Ammon's horn (tissue), 1 donor: ENCODE results near the gene PPP1R9B.

Experiments
- DNase-seq: peaks from one replicate; pipeline ENCODE4 v3.0.0-alpha.2; 2016; ENCODE audit warnings: low spot score

Gene PPP1R9B

DNA sequence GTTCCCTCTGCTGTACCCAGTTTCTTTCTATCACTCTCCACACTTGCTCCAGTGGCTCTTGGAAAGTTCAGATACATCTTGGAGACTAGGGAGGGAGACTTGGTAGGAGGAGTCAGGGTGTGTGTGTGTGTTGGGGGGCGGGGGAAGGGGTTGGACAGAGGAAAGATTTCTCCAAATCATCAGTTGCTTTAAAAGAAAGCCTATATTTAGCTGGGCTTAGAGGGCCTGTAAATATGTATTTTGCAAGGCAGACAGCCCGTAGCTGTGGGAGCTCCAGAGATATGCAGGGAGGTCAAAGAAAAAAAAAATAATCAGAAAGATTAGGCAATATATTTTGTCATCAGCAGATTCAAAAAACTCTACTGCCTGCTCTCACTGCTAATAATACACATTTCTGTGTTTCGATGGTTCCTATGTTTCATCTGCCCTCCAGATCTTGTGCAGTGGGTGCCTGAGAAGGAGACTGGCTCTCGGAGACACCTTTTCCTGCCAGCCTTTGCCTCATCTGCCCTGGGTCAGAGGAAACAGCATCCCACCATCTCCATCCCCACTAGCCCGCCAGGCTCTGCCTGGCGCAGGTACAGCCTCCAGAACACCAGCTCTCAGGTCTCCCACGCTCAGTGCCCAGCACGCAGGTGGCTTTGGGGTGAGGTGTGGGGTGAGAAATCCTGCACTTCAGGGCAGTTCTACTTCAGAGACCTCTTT is 4.8 kb upstream of the PPP1R9B start:
- no peak for DNase-seq

GRCh38 chr17:50154604-50155003 is 4.1 kb upstream of the PPP1R9B start:
- DNase-seq = no peak

DNA sequence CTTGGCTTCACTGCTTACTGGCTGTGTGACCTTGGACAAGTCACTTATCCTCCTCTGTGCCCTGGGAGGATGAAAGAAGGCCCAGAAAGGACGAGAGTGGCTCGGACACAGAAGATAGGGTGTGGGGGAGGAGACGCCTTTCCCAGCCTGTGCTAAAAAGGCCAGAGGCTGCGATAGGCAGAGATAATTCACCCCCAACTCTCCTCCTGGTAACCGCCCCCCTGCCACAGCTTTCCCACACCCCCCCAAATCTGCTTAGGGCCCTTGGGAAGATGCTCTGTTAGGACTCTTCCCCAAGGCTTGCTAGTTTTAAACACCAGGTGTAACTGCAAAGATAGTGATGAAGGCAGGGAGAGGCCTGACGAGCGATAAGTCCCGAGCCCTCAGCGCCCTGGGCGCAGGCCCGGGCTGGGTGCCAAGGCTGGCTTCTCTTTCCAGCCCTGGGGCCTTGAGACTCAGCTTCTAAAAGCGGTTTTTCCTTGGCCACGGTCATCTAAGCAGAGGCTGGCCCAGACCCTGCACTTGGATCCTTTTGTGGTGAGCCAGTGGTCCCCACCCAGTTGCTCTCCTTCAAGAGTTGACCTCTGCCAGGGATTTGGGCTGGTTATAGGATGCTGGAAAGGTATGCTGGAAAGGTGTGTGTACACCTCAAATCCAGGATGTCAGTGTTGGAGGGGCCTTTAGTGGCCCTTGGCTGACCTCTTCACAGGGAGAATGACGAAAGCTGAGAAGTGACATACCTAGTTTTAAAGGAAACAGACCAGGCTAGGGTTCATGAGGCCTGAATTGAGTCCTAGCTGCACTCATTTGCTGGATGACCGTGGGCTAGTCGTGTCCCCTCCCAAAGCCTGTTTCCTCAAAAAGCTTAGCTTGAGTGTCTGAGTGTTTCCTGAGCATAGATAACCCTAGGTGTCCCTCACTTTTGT is 3.4 kb upstream of the PPP1R9B start:
- DNase-seq = no peak

DNA sequence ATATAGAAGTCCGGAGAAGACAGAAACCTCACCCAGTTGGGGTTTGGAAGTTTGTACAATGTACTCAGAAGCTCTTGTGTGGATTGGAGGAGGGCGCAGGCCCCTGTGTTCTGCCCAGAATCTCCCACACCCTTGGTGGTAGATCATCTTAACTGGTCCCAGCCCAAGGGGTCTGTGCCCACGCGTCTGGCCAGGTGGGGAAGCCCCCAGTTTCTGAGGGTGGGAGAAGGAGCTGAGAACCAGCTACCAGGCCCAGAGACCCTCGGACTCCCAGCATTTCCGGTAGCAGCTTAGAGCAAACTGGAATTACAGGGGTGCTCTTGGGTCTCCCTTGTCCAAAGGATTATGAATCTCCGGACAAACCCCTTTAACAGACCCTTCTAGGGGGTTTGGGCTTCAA is 2.3 kb upstream of the PPP1R9B start:
- DNase-seq = no peak

GRCh38 chr17:50151937-50152547 is 1.6 kb upstream of the PPP1R9B start:
- peak; percentile 96 for DNase-seq

DNA sequence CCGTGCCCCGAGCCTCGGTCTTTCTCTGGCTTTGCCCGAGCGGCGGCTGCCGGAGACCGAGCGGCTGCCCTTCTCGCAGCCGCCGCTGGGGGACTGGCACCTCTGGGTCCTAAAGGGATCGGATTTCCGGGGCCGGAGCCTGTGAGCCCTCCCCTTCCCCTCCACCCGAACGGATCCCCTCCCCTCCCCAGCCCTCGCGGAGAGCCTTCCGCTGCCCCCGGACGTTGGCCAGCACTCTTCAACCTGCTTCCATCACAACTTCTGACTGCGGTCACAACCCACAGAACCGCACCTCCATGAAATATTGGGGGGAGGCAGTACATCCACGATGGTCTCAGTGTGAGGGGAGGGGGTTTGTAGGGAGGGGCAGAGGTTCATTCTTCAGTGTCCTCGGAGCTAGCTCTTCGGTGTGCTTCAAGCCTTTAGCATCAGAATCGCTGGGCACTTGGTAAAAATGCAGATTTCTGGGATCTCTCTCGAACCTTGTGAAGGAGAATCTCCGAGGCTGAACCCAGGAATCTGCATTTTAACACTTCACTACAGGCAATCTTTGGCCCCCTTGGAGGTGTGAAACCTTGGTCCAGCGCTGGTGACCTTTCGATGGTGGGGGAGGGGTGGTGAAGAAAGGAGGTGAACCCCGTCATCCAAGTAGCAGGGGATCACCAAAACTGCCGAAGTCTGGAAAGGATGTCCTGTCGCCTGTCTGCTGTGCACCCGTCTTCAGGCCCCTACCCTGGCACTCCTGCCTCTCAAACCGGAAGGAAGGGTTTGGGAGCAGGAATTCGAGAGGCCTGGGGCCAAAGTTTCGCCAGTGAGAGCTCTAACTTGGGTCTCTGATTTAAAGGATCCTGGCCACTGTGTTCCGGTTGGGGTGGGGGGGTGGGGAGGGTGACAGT is 812 bp upstream of the PPP1R9B start:
- DNase-seq = peak; percentile 91

- DNase-seq = no peak
Measured at GRCh38 chr17:50149417-50150353, 792 bp downstream of the PPP1R9B start.

GRCh38 chr17:50149091-50149416 is 1.4 kb downstream of the PPP1R9B start:
- DNase-seq = no peak

GRCh38 chr17:50148226-50149090 is 2.0 kb downstream of the PPP1R9B start:
- peak; percentile 73 for DNase-seq

DNA sequence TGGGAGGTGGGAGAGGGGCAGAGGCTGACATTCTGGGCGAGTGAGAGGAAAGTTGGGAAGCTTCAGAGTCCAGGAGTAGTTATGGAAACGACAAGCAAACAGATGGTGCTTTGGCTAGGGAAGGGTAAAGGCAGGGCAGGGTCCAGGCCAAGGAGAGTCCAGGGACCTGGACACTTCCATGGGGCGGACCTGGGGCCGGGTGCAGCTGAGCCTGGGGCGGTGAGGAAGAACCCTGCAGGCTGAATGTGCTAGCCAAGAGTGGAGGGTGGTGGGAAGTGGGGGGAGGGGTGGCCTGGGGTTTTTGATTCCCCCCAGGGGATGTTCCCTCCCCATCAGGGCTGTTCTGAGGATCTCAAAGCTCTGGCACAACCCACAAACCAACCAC is 2.6 kb downstream of the PPP1R9B start:
- DNase-seq = no peak

DNA sequence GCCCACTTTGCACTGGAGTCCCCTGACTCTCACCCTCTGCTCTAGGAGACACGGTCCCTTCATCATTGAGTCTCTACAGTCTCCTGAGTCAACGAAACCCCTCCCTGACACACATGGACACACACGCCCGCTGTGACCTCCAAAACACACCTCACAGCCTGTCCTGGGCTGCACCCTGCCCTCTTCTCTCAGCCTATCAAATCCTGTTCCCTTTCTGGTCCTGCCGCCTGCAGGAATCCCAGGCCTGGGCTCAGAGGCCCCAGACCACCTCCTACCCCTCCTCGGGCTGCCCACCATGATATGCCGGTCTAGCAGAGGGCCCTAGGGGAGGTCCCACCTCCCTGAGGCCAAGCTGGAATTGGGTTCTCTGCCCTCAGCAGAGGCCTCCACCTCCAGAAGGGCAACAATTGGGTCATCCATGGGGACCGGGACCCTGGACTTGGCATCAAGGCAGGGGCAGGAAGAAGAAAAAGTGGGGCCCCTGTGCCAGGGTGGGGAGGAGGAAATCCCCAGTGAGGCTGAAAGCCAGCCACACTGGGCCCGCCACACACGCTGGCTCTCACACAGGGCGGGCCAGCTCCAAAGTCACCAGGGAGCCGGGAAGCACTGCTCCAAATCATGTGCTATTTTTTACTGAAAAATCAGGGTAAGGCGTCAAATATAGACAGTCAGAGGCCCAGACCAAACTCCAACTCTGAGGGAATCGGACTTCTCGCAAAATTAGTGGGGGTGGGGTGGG is 3.4 kb downstream of the PPP1R9B start:
- DNase-seq = no peak

DNA sequence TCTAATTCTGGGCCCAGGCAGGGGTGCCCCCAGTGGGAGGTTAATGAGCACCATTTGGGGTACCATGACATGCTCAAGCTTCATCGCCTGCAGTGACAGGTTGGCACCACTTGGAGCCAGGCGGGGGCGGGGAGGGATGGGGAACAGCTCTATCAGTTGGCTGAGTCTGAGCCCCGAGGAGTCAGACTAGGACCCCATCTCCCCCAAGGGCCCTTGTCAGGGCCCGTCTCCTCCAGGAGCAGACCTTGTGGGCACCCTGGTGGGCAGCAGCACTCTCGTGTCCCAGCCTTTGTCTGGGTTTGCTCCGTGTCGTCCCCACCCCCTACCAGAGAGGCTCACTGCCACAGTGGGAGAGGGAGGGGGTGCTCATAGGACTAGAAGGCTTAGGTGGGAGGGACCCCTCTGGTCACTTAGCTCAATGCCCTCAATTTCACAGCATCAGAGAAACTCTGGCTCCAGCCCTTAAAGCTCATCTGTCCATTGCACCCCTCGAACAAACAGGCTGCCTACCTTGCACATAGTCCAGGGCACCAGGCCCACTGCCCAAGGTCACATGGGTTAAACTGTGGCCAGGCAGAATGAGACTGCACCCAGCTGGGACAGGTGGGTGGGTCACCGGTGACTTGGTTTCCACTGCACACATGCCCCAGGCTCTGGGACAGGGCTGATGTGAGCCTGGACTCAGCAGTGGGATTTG is 4.1 kb downstream of the PPP1R9B start:
- DNase-seq = no peak

GRCh38 chr17:50145532-50146229 is 4.8 kb downstream of the PPP1R9B start:
- no peak for DNase-seq

DNA sequence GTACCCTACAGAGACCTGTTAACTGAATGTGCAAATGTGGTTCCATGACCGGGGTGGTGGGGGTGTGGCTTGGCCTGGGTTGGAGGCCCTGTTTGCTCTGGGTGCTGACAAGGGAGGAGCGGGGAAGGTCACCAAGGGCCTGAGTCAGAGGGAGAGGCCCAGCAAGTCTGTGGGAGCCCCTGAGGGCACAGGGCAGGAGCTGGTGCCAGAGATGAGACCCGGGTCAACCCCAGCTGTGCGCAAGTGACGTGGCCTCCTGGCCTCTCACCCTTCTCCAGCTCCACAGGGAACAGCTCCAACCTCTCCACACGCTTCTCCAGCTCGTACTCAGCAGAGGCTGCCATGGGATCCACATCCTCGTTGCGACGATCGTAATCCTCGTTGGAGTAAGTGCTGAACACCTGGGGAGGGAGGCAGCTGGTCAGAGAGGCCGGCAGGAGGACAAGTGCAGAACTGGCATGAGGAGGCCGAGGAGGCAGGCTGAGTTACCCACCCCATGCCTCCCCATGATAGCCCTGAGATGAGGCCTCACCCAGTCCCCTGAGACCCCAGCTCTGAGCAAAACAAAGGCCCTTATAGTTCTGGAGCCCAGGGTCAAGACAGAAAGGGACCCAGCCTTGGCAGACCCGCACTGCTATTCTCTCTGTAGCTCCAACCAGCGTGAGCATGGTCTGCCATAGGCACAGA is 5.5 kb downstream of the PPP1R9B start:
- no peak for DNase-seq

DNA sequence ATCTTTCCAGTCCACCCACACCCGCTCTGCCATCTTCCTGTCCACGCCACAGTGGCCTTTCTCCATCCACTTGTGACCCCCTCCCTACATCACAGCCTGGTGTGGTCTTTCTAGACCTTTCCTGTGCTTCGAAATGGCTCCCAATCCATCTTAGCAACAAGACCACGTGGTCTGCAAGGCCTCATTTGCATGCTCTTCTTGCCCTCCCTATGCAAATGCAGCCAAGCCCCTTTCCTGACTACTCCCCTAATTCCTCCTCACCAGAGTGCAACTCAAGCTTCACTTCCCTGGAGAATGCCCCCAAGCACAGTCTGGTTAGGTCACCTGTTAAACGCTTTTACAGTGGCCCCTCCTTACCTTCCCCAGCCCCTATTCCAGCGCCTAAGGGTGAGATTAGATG is 6.1 kb downstream of the PPP1R9B start:
- DNase-seq = no peak

DNA sequence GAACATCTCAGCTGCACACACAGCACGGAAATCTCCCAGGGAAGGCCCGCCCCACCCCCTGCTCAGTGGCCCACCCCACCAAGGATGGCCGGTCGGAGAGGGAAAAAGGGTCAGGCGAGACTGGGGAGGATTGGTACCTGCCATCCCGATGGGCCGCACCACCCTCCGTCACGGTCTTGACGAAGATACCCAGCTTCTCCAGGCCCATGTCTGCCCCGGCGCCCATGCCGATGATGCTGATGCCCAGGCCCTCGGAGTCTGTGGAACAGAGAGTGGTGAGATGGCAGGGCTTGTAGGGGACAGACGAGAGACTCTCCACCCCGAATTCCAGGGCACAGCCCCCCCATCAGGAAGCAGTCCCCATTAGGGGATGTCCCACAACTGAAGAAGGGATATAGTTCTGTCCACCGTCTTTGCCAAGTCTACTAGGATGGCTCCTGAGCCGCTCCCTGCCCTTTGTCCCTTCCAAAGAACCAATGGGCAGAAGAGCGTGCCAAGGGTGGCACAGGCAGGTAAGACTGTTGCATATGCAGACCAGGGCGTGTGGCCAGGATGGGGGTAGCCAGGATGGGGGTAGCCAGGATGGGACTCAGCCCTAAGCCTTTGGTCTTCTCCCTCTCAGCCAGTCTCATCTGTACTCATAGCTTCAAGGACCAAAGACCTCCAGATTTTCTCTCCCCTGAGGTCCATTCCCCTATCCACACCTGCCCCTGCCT is 6.9 kb downstream of the PPP1R9B start:
- no peak for DNase-seq

- no peak for DNase-seq
Measured at GRCh38 chr17:50141745-50142110, 8.7 kb downstream of the PPP1R9B start.
